GM12878 (cell line): ENCODE results near the gene ADSS1. TPM values are rescaled to one million over a fixed set of nuclear protein-coding genes. Genes with fewer than 3 reads are reported as not detected.

Experiments
- ATAC-seq: fragments of 200-7000 bp; cut with Tn5 transposase; 3 replicates; pipeline ENCODE4 v1.9.1; 2020; ENCODE audit warnings: mild to moderate bottlenecking, moderate library complexity
- BruUV-seq: library from RNA; stranded (reverse); fragments of 400-500 nt; replicated peaks from 2 replicates; lab custom pipeline; 2021; lab: Mats Ljungman, UMichigan
- CTCF ChIA-PET: fragments of 300-600 bp; sonication (Branson Sonifier 250); formaldehyde crosslinking; extraction: SDS; loops from one replicate; lab custom pipeline; 2021; ENCODE audit warnings: inconsistent platforms; lab: Yijun Ruan, JAX
- POLR2A ChIA-PET: fragments of 350-600 bp; formaldehyde crosslinking; extraction: SDS; loops from one replicate; lab custom pipeline; 2021; ENCODE audit warnings: inconsistent platforms; lab: Charles Lee
- RAD21 ChIA-PET: fragments of 300-600 bp; sonication (Branson Sonifier 250); formaldehyde crosslinking; loops from one replicate; lab custom pipeline; 2023; ENCODE audit warnings: antibody characterized with exemption; ENCODE audit not compliant: unreplicated experiment; lab: Charles Lee
- SMC1A ChIA-PET: fragments of 300-600 bp; sonication (Branson Sonifier 250); formaldehyde crosslinking; loops from one replicate; lab custom pipeline; 2023; ENCODE audit not compliant: unreplicated experiment, uncharacterized antibody; lab: Charles Lee
- DNase-seq: peaks from one replicate; pipeline ENCODE4 v3.0.0-alpha.2; 2011; ENCODE audit warnings: low read depth, low spot score
- FAIRE-seq: peaks from 3 replicates; lab custom pipeline; 2011; peaks lifted over from hg19 to GRCh38; lab: Jason Lieb, UNC
- H2AFZ ChIP-seq: 2 replicates; pipeline ENCODE4 v1.6.0; 2011; ENCODE audit warnings: low read depth, low read length, control low read depth; ENCODE audit not compliant: control insufficient read depth
- H3K27ac ChIP-seq: 2 replicates; pipeline ENCODE4 v1.5.1; 2011; ENCODE audit warnings: control low read depth; ENCODE audit not compliant: control insufficient read depth, insufficient read depth
- H3K27me3 ChIP-seq, 2 experiments: replicated peaks in 1 of 2; 2 replicates each; pipeline versions ENCODE4 v1.6.0 to v1.6.1; 2011; ENCODE audit warnings: low read length in 1 of 2; ENCODE audit not compliant: control insufficient read depth in 2 of 2, insufficient read depth in 2 of 2
- H3K36me3 ChIP-seq, 2 experiments: 2 replicates each; pipeline ENCODE4 v1.5.1; 2011; ENCODE audit warnings: low read length in 1 of 2; ENCODE audit not compliant: control insufficient read depth in 2 of 2, insufficient read depth in 2 of 2
- H3K4me1 ChIP-seq: 2 replicates; pipeline ENCODE4 v1.6.1; 2011; ENCODE audit warnings: mild to moderate bottlenecking, low read length, moderate library complexity, mixed read lengths; ENCODE audit not compliant: control insufficient read depth, insufficient read depth
- H3K4me2 ChIP-seq: 2 replicates; pipeline ENCODE4 v1.6.0; 2011; ENCODE audit warnings: control low read depth; ENCODE audit not compliant: control insufficient read depth, insufficient read depth
- H3K4me3 ChIP-seq: fragments of 200-600 bp; sonication (generic); 2 replicates; pipeline ENCODE4 v1.5.1; 2016
- H3K79me2 ChIP-seq: 2 replicates; pipeline ENCODE4 v1.6.0; 2011; ENCODE audit warnings: low read length; ENCODE audit not compliant: control insufficient read depth, insufficient read depth
- H3K9ac ChIP-seq: 2 replicates; pipeline ENCODE4 v1.8.0; 2011; ENCODE audit warnings: low read length, control low read depth, mixed read lengths; ENCODE audit not compliant: control insufficient read depth, insufficient read depth
- H3K9me3 ChIP-seq: replicated peaks from 3 replicates; pipeline ENCODE4 v1.5.1; 2011; ENCODE audit warnings: mild to moderate bottlenecking, low read length; ENCODE audit not compliant: control insufficient read depth, insufficient read depth
- H4K20me1 ChIP-seq: 2 replicates; pipeline ENCODE4 v1.6.0; 2011; ENCODE audit not compliant: control insufficient read depth, insufficient read depth
- KLF5 ChIP-seq: fragments of 450-650 bp; IDR thresholded peaks from 2 replicates; pipeline ENCODE4 v1.6.1; 2014; ENCODE audit warnings: mild to moderate bottlenecking; ENCODE audit not compliant: partially characterized antibody
- NR2C1 ChIP-seq: fragments of 450-650 bp; IDR thresholded peaks from 2 replicates; pipeline ENCODE4 v1.6.1; 2017; ENCODE audit warnings: antibody characterized with exemption, mild to moderate bottlenecking, moderate library complexity
- NR2F1 ChIP-seq: fragments of 450-650 bp; conservative IDR thresholded peaks from 2 replicates; pipeline ENCODE4 v1.6.1; 2017; ENCODE audit warnings: mild to moderate bottlenecking
- WGBS: methylation state at CpG from one replicate; pipeline ENCODE4 v1.1.6; 2016; ENCODE audit warnings: low lambda C conversion rate; ENCODE audit not compliant: insufficient replicate concordance, insufficient coverage; ENCODE audit errors: missing lambda C conversion rate; 5-methylcytosine and 5-hydroxymethylcytosine counted together
- in situ Hi-C: fragments of 300-500 bp; cut with MboI; formaldehyde crosslinking; loops from 9 replicates; pipeline ENCODE4 v1.14.3; 2018; ENCODE audit warnings: mixed read lengths
- intact Hi-C: fragments of 100-400 bp; cut with micrococcal nuclease; formaldehyde crosslinking; loops from one replicate; pipeline ENCODE4 v1.14.2; 2022; ENCODE audit not compliant: unreplicated experiment
- polyA plus RNA-seq, 11 experiments: library from polyadenylated mRNA; depleted of rRNA in 4 of 11; unstranded in 6 of 11; stranded (reverse) in 5 of 11; fragments of >200 nt; fragmentation: Nextera tagmentation in 4 of 11; fragmentation: Illumina TruSeq in 1 of 11; extraction: Ambion mirVana in 4 of 11; extraction: Trizol in 1 of 11; gene quantifications; 1 replicate in 1 of 11; 2 replicates in 10 of 11; pipeline versions ENCODE4 v1.2.1 to v1.2.3, GENCODE V29; 2011 to 2016; ENCODE audit warnings: inconsistent platforms in 2 of 11, missing spikeins in 2 of 11, low read depth in 1 of 11
- total RNA-seq, 4 experiments: library from RNA; depleted of rRNA in 3 of 4; stranded (reverse); fragments of >200 nt in 3 of 4; fragmentation: Illumina TruSeq in 1 of 4; extraction: Trizol in 1 of 4; gene quantifications; 2 replicates each; pipeline versions ENCODE4 v1.2.1 to v1.2.3, GENCODE V29; 2013 to 2021
- TF ChIP-seq, protein P1 (sequence below): IDR thresholded peaks from 2 replicates; pipeline ENCODE4 v1.6.1; 2012; ENCODE audit warnings: improper control_type of control experiment, low read depth, low read length; ENCODE audit not compliant: insufficient replicate concordance

ADSS1 gene
- total and polyA plus RNA-seq, 10 of the 15 experiments (the other 5 are each of a cell fraction or from before 2014, with no cell fraction given): 0.11 to 0.45 (median 0.28) TPM; not detected in 5

DNA sequence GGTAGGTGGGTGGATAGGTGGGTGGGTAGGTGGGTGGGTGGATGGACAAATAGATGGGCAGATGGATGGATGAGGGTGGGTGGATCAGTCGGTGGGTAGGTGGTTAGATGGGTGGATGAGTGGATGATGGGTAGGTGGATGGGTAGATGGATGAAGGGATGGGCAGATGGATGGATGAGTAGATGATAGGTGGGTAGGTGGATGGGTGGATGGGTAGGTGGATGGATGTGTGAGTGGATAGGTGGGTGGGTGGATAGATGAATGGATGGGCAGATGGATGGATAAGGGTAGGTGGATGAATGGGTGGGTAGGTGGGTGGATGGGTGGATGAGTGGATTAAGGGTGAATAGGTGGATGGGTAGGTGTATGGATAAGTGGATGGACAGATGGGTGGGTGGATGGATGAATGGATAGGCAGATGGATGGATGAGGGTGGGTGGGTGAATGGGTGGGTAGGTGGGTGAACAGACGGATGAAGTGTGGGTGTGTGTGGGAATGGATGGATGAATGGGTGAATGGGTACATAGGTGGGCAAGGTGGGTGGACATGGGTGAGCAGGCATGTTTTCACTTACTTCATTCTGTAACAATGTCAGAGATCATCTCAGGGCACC lies 37.9 kb upstream of the ADSS1 start (continued):
- TF ChIP-seq, protein P1, sequence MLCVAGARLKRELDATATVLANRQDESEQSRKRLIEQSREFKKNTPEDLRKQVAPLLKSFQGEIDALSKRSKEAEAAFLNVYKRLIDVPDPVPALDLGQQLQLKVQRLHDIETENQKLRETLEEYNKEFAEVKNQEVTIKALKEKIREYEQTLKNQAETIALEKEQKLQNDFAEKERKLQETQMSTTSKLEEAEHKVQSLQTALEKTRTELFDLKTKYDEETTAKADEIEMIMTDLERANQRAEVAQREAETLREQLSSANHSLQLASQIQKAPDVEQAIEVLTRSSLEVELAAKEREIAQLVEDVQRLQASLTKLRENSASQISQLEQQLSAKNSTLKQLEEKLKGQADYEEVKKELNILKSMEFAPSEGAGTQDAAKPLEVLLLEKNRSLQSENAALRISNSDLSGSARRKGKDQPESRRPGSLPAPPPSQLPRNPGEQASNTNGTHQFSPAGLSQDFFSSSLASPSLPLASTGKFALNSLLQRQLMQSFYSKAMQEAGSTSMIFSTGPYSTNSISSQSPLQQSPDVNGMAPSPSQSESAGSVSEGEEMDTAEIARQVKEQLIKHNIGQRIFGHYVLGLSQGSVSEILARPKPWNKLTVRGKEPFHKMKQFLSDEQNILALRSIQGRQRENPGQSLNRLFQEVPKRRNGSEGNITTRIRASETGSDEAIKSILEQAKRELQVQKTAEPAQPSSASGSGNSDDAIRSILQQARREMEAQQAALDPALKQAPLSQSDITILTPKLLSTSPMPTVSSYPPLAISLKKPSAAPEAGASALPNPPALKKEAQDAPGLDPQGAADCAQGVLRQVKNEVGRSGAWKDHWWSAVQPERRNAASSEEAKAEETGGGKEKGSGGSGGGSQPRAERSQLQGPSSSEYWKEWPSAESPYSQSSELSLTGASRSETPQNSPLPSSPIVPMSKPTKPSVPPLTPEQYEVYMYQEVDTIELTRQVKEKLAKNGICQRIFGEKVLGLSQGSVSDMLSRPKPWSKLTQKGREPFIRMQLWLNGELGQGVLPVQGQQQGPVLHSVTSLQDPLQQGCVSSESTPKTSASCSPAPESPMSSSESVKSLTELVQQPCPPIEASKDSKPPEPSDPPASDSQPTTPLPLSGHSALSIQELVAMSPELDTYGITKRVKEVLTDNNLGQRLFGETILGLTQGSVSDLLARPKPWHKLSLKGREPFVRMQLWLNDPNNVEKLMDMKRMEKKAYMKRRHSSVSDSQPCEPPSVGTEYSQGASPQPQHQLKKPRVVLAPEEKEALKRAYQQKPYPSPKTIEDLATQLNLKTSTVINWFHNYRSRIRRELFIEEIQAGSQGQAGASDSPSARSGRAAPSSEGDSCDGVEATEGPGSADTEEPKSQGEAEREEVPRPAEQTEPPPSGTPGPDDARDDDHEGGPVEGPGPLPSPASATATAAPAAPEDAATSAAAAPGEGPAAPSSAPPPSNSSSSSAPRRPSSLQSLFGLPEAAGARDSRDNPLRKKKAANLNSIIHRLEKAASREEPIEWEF: no peak
- no peak for TF ChIP-seq NR2C1

DNA sequence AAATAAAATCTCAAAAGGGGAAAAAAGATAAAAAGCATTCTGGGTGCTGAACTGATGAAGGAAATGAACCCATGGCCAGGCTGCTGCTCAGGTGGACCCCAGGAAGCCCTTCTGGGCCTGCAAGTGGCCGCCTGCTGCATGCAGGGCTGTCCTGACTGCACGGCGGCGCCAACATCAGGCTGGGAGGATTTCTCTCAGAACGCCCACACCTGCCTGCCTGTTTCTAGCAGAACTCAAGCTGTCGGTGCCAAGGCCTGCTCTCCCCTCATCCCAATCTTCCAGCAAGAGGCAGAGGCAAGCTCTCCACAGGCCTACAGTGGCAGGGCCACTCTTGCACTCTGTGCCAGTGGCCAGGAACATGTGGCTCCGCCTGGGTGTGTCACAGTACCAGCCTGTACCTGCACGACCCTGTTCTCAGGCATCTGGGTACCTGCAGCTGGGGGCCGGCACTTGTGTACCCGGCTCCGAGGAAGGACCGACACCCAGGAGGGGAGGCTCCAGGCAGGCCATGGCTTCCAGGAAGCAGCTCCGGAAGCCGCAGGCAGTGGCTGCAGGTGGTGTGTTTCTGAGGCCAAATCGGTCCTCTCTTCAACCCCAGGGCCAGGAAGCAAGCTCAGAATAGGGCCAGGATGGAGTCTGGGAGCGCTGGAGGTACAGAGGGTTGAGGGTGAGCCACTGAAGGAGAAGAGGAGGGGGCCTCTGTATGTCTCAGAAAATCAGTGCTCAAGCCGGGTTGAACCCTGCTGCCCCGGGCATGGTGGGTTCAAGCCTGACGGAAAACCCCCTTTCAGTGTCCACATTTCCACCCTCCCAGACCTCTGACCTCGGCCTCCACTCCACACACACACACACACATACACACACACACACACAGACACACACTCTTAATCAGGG lies 37.2 kb upstream of the ADSS1 start:
- ATAC-seq (no peak), DNase-seq (no peak), FAIRE-seq (no peak)
- Histone ChIP-seq H3K27me3 (no peaks in the 10 kb centered on the region), H3K36me3 (no peaks in the 10 kb centered on the region), H3K4me3 (no peak overlapping the region), H3K4me2 (no peak overlapping the region), H2AFZ (no peak overlapping the region), H4K20me1 (no peaks in the 10 kb centered on the region), H3K9me3 (no peaks in the 10 kb centered on the region), H3K9ac (no peak overlapping the region), H3K27ac (no peak overlapping the region), H3K79me2 (peaks cover 18% of the 10 kb centered on the region), H3K4me1 (peaks cover 14% of the 10 kb centered on the region)
- intact Hi-C loops (no loop called here), in situ Hi-C loops (no loop called here)
- ChIA-PET POLR2A (no interaction called here), RAD21 (no interaction called here), CTCF (no interaction called here), SMC1A (interaction anchor here (1.1 kb wide), 1 partner anchor 9 kb away, joined by 3 read pairs; no protein-coding TSS in a partner anchor)
- WGBS: 74% methylated on average over 17 of the region's 20 CpGs
- TF ChIP-seq NR2F1 (peak; percentile 33; the same call in 1 of the 2 replicates), KLF5 (no peak)
- BruUV-seq: no TSS peak
